Activated B cell treated with CpG ODN at 0.5 μM for 24 hours (primary cell): ENCODE measurements around the gene COG2. TPM values are rescaled to one million over a fixed set of nuclear protein-coding genes. Genes with fewer than 3 reads are reported as not detected.
"Not testable (repeated sequence)": the region's sequence is repeated elsewhere in the genome, so short reads cannot be mapped to it uniquely, and the experiment has no call there.

ENCODE experiments used
- ATAC-seq: fragments of 200-7000 bp; cut with Tn5 transposase; one replicate; pipeline ENCODE4 v1.10.0; 2021; ENCODE audit warnings: low read depth, mild to moderate bottlenecking, moderate library complexity
- CTCF ChIA-PET: fragments of 350-600 bp; sonication (Branson Sonifier 250); formaldehyde crosslinking; loops from one replicate; lab custom pipeline; 2021; ENCODE audit warnings: antibody characterized with exemption; lab: Charles Lee
- POLR2A ChIA-PET: fragments of 350-600 bp; sonication (Branson Sonifier 250); formaldehyde crosslinking; loops from one replicate; lab custom pipeline; 2021; ENCODE audit warnings: antibody characterized with exemption; lab: Charles Lee
- DNase-seq: peaks from one replicate; pipeline ENCODE4 v3.0.0; 2022
- H3K27ac Mint-ChIP-seq: one replicate; pipeline ENCODE4 v1.8.0; 2020; ENCODE audit warnings: mixed read lengths
- H3K27me3 Mint-ChIP-seq: one replicate; pipeline ENCODE4 v1.8.0; 2021; ENCODE audit warnings: mixed read lengths
- H3K36me3 Mint-ChIP-seq: one replicate; pipeline ENCODE4 v1.8.0; 2021; ENCODE audit warnings: low read depth, mixed read lengths
- H3K4me1 Mint-ChIP-seq: one replicate; pipeline ENCODE4 v1.8.0; 2021; ENCODE audit warnings: mixed read lengths
- H3K4me3 Mint-ChIP-seq: one replicate; pipeline ENCODE4 v1.8.0; 2020; ENCODE audit warnings: mild to moderate bottlenecking, mixed read lengths
- H3K9me3 Mint-ChIP-seq: one replicate; pipeline ENCODE4 v1.8.0; 2020; ENCODE audit warnings: mixed read lengths
- intact Hi-C: fragments of 100-400 bp; cut with micrococcal nuclease; formaldehyde crosslinking; loops from one replicate; pipeline ENCODE4 v1.15.1; 2024
- total RNA-seq: library from RNA; stranded (reverse); gene quantifications from 2 replicates; pipeline ENCODE4 v1.2.3, GENCODE V29; 2022
- TF ChIP-seq, protein P1 (sequence below): fragments of 200-600 bp; IDR thresholded peaks from one replicate; pipeline ENCODE4 v1.8.0; 2022; ENCODE audit warnings: antibody characterized with exemption, mild to moderate bottlenecking

The COG2 gene
- total RNA-seq, 1 donor from 2014 or later: 39.0 TPM

DNA sequence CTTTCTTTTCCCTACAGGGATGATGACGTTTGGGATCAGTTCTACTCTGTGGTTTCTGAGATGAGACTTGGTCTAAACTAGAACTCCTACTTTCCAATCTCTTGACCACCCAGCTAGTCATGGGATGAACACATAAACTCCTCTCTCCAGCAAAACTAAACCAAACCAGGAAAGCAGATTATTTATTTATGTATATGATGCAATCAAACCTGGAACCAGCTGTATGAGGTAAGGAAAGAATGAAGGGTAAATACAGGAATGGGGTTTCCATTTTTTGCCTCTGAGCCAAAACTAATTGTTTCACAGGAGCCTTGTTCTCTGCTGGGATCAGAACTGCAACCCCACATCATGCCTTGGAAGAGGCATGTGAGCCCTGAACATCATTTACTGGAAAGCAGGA is 75.0 kb downstream of the COG2 start:
- POLR2A ChIA-PET: no interaction called here
- Mint-ChIP-seq H3K27me3 (peaks cover 12% of the 10 kb centered on the region), H3K27ac (no peak overlapping the region), H3K36me3 (no peaks in the 10 kb centered on the region), H3K9me3 (peaks cover 9% of the 10 kb centered on the region), H3K4me3 (no peak overlapping the region), H3K4me1 (no peaks in the 10 kb centered on the region)
- TF ChIP-seq, protein P1, sequence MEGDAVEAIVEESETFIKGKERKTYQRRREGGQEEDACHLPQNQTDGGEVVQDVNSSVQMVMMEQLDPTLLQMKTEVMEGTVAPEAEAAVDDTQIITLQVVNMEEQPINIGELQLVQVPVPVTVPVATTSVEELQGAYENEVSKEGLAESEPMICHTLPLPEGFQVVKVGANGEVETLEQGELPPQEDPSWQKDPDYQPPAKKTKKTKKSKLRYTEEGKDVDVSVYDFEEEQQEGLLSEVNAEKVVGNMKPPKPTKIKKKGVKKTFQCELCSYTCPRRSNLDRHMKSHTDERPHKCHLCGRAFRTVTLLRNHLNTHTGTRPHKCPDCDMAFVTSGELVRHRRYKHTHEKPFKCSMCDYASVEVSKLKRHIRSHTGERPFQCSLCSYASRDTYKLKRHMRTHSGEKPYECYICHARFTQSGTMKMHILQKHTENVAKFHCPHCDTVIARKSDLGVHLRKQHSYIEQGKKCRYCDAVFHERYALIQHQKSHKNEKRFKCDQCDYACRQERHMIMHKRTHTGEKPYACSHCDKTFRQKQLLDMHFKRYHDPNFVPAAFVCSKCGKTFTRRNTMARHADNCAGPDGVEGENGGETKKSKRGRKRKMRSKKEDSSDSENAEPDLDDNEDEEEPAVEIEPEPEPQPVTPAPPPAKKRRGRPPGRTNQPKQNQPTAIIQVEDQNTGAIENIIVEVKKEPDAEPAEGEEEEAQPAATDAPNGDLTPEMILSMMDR: no peak
- intact Hi-C loops: no loop called here
- CTCF ChIA-PET: no interaction called here
- ATAC-seq (no peak), DNase-seq (no peak)

DNA sequence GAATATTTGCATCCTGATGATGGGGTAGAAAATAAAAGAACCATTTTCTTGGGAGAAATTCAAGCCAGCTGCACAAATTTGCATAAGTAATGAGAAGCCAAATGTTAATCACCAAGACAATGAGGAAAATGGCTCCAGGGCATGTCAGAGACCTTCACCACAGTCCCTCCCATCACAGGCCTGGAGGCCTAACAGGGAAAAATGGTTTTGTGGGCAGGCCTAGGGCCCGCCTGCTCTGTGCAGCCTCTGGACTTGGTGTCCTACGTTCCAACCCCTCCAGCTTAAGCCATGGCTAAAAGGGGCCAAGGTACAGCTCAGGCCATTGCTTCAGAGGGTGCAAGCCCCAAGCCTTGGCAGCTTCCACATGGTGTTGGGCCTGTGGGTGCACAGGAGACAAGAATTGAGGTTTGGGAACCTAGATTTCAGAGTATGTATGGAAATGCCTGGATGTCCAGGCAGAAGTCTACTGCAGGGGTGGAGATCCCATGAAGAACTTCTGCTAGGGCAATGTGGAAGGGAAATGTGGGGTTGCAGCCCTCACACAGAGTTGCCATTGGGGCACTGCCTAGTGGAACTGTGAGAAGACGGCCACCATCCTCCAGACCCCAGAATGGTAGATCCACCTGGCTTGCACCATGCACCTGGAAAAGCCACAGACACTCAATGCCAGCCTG is 79.7 kb downstream of the COG2 start:
- POLR2A ChIA-PET, CTCF ChIA-PET, DNase-seq, H3K4me3 Mint-ChIP-seq, H3K27ac Mint-ChIP-seq, ATAC-seq, H3K4me1 Mint-ChIP-seq, H3K27me3 Mint-ChIP-seq, intact Hi-C loops, H3K36me3 Mint-ChIP-seq: not testable (repeated sequence)
- peaks cover 14% of the 10 kb centered on the region for H3K9me3 Mint-ChIP-seq

DNA sequence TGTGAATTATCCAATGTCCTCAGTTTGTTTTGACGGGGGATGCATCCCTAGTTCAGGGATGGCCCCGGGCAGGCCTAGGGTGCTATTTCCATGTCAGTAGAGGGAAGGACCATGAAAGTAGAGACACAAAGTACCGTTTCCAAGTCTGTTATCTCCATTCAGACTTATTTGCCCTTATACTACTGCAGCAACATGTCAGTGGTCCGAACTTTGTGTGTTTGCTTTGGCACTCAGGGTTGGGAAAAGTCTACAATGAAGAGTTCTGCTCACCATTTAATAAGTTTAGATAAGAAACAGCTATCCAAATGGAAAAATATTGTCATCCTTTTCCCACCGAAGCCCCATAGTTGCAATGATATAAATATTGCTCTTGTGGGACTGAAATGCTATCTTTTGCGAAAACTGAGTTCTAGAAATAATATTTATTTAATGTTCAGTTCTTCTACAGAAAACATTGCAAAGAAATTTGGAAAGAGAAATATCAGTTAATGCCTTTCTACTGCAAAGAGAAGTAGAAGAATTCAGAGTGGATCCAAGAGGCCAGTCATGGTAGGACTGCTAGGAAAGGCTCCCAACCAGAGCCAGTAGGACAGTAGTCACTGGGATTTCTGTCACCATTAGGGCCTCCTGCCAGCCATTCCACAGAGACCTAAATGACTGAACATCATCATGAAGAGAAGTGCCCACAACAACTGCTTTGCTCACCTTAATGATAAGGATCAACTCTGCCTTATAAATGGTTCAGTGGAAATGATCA is 83.2 kb downstream of the COG2 start:
- TF ChIP-seq, protein P1: no peak
- H3K9me3 Mint-ChIP-seq: peaks cover 14% of the 10 kb centered on the region

DNA sequence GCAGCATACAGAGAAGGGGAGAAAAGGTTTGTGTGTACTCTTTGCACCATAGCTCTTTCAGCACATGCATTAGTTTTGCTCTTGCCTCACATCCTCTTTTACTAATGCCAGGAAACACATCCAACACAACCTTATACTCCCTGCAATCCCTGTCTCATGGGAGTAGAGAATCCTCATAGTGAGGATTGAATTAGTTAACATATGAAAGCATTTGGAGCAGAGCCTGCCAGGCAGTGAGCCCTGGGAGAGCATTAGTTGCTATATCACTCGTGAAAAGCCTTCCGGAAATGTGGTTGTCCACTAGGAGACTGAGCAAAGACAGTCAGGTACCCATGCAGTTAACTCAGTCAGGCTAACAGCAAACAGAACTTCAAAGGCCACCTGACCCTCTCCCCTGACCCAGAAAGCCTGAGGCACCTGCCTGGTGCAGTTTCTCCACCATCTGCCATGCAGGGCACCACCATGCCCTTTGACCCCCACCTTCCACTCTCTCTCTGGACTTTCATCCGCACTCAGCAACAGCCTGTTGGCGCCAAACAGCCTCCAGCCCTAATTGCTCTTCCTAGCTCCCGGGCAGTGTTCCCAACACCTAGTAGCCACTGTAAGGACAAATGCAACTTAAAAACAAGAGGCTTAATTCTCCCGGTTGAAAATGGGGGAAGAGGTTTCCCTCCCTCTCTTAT is 86.6 kb downstream of the COG2 start:
- ChIA-PET CTCF (no interaction called here), POLR2A (no interaction called here)
- H3K4me1 Mint-ChIP-seq: no peaks in the 10 kb centered on the region
- H3K27ac Mint-ChIP-seq: no peak overlapping the region
- TF ChIP-seq, protein P1: no peak
- no peak overlapping the region for H3K4me3 Mint-ChIP-seq
- no peaks in the 10 kb centered on the region for H3K36me3 Mint-ChIP-seq
- intact Hi-C loops: no loop called here
- no peaks in the 10 kb centered on the region for H3K9me3 Mint-ChIP-seq
- peaks cover 5% of the 10 kb centered on the region for H3K27me3 Mint-ChIP-seq
- ATAC-seq (no peak), DNase-seq (no peak)

More for the DNA sequence above, 83.2 kb downstream of the COG2 start:
- intact Hi-C loops: no loop called here
- no peak overlapping the region for H3K4me3 Mint-ChIP-seq
- POLR2A ChIA-PET: no interaction called here
- H3K4me1 Mint-ChIP-seq: no peaks in the 10 kb centered on the region
- peaks cover 2% of the 10 kb centered on the region for H3K36me3 Mint-ChIP-seq
- no peak overlapping the region for H3K27ac Mint-ChIP-seq
- DNase-seq (no peak), ATAC-seq (no peak)
- CTCF ChIA-PET: no interaction called here
- H3K27me3 Mint-ChIP-seq: peaks cover 10% of the 10 kb centered on the region

DNA sequence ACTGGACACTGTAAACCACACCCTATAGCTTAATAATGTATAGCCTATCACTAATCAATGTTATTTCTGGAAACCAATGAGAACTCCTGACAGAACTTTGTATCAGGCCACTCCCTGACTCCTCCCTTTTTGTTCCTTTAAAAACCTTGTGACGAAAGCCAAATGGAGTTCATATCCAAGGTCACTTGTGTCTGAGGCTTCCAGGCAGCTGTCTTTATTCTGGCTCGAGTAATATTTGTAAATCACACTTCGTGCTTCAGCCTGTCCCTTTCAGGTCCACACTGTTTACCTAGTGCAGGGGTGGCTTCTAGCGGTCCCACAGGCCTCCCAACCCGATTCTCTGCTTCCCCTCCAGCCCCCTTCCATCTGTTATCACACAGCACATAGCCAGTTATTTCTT is 88.7 kb downstream of the COG2 start:
- ATAC-seq (no peak), DNase-seq (no peak)
- intact Hi-C loops: no loop called here
- Mint-ChIP-seq H3K4me1 (no peaks in the 10 kb centered on the region), H3K4me3 (no peak overlapping the region), H3K27me3 (peaks cover 10% of the 10 kb centered on the region), H3K27ac (no peak overlapping the region), H3K9me3 (no peaks in the 10 kb centered on the region), H3K36me3 (no peaks in the 10 kb centered on the region)
- ChIA-PET CTCF (no interaction called here), POLR2A (no interaction called here)
- TF ChIP-seq, protein P1: no peak
